ENCODE measurements around the gene POLR2L.

POLR2L gene

DNA sequence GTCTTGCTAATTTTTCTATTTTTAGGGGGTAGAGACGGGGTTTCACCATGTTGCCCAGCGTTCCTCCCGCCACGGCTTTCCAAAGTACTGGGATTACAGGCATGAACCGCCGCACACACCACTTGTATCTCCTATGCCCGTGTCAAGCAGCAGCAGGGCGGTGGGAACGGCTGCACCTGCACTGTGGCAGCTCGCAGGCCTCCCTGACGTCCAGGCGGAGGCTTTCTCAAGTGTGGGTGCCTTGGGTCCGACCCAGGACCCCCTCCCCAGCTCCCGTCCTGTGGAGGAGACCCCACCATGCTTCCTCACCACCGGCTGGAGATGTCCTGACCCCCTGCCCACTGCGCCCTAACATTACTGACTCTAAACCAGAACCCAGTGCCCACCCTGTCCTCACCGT lies 26.1 kb upstream of the POLR2L start:
- no peak for DNase-seq

DNA sequence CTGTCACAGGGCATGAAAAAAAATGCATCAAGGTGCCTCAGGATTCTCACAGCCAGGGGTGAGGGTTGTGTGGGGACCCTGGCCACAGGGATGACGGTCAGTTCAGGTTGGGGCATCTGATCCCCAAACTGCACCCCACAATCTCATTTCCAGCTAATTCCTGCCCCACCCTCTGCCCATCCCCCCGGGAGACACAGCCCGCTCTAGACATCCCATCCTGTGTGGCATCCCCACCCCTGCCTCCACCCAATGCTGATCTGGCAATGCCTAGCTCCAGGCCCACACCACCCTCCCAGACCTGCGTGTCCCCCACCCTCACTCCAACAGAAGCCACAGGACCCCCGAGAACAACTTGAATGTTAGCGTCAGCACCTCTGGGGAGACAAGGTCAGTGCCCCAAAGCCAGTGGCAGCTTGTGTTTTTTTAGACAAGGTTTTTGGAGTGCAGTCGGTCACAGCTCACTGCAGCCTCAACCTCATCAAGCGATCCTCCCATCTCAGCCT lies 25.6 kb upstream of the POLR2L start:
- no peak for DNase-seq

DNA sequence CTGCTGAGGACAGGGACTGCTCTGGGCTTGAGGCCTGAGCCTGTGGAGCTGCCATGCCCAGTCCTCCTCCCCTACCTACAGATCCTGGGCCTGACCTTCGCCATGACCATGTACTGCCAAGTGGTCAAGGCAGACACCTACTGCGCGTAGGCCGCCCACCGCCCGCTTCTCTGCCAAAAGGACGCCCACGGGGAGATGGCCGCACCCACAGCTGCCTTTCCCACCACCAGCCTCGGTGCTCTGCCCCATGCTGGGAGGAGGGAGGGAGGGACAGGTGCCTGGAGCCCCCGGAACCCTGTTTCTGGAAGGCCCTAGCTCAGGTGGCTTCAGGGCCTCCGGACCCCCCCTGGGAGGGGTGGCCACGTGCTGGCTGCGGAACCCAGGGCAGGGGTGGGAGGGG lies 24.2 kb upstream of the POLR2L start:
- no peak for DNase-seq

DNA sequence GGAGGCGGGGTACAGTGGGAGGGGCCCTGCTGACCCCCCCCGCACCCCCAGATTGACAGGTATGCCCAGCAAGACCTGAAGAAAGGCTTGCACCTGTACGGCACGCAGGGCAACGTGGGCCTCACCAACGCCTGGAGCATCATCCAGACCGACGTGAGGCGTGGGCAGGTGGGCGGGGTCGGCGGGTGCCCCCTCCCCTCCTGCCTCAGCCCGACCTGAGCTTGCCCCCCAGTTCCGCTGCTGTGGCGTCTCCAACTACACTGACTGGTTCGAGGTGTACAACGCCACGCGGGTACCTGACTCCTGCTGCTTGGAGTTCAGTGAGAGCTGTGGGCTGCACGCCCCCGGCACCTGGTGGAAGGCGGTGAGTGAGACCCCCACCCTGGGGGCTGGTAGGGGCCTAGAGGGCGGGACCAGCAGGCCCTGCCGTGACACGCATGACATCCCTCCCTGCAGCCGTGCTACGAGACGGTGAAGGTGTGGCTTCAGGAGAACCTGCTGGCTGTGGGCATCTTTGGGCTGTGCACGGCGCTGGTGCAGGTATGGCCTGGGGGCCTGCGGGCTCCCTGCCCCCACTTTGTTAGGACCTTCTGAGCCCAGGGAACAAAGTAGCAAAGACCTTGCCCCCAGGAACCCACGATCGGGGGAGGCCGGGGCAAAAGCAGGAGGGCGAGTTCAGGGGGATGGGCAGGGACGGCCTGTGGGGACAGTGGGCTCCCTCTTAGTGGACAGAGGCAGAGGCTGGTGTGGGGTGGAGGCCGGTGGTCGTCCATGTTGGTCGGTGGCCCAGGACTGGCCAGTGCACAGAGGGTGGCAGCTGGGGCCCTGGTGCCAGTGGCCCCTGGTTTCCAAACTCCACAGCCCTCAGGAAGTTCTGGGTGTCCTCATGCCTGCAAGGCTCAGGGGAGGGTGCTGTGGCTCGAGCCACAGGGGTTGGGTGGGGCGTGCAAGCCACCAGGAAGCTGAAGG lies 23.4 kb upstream of the POLR2L start:
- DNase-seq, result no peak

DNA sequence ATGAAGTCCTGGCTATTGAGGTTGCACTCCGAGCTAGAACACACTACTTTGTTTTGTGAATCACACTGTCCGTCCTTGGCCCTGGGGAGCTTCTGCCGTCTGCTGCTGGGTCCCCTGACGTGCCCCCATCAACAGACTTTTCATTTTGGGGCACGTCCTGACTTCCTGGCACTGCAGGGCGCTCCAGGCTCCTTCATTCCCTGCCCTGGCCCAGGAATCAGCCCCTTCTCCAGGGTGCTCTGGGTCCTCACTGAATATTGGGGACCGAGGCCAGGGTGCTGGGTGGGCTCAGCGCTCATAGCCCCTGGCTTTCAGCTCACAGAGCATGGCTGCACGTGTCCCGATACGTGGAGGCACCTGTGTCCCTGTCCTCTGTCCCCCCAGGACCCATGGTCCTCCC lies 22.6 kb upstream of the POLR2L start:
- DNase-seq, result no peak

DNA sequence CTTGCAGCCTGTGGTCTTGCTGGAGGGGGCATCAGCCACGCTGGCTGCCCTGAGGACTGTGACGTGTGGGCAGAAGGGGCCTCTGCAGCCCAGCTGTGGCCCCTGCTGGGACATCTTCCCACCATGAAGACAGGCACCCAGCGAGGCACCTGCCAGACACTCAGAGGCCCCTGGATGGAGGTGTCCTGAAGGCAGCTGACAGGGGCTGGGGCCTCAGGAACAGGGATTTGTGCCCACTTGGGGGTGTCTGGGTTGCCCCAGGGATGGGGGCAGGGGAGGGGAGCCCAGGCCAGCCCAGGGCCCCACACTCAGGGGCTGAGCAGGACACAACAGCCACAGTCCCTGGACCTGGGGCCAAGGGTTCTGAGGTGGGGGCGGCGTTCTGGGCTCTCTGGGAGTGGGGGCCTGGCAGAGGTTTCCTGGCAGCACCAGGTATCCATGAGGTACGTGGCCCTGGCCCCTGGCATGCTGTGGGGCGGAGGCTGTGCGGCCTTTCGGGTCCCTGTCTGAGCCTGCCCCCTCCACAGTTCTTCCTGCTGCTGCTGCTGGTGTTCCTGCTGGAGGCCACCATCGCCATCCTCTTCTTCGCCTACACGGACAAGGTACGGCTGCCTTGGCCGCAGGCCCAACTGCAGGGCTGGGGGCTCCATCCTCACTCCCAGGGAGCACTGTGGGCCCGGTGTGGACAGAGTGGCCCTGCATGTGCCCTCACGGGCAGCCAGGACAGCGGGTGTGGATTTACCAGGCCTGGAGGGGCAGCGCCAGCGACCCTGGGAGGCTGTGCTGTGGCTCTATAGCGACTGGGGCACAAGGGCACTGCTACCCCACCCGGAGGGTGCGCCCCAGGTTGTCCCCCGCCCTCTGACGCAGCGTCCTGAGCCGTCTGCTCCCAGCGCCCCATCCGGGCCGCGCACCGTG lies 21.8 kb upstream of the POLR2L start:
- DNase-seq, result no peak

DNA sequence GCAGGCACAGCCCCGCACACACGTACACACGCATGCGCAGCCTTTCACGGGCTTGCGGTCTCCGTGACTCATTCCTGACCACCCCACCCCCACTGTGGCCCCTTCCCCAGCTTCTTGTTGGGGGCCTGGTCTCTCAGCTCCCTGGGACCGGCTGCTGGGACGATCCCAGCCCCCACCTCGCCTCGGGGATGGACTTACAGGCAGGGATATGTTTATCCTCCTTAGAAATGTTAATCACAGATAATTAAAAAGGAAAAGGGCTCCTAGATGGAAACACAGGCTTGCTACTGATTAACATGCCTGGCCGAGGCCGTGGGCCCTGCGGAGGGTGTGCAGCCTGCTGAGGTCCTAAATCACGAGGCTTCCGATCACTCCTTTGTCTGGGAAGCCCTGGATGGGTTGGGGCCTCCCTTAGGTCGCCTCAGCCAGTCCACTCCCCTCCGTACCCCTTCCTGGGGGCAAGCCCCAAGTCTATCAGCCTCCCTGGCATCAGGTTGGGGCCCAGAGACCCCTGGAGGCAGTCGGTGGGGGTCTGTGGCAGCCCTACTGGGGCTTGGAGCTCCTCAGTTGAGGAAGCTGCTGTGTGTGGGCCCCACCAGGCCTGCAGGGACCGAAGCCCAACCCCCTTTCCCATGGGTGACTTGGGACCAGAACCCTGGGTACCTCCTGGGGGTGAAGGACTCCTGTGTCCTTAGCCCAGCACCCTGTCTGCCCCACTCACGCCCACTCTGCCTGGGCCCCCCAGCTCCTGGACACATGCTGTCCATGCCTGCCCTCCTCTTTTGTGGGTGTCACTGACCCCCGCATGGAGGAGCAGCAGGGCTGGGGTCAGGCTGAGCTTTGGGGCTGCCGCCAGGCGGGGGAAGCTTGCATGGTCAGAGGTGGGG lies 20.9 kb upstream of the POLR2L start:
- no peak for DNase-seq

DNA sequence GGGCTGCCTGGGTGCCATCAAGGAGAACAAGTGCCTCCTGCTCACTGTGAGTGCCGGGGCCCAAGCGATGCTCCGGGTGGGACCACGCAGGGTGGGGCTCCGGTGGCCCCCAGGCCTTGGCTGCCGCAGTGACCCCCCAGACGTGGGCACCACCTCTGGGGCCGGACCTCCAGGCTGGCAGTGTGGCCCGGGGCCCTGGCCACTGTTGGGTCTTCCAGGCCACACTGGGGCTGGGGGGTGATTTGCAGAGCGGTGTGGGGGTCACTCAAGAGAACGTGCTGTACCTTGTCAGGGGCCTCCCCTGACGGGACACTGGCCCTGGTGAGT lies 20.3 kb upstream of the POLR2L start:
- no peak for DNase-seq

DNA sequence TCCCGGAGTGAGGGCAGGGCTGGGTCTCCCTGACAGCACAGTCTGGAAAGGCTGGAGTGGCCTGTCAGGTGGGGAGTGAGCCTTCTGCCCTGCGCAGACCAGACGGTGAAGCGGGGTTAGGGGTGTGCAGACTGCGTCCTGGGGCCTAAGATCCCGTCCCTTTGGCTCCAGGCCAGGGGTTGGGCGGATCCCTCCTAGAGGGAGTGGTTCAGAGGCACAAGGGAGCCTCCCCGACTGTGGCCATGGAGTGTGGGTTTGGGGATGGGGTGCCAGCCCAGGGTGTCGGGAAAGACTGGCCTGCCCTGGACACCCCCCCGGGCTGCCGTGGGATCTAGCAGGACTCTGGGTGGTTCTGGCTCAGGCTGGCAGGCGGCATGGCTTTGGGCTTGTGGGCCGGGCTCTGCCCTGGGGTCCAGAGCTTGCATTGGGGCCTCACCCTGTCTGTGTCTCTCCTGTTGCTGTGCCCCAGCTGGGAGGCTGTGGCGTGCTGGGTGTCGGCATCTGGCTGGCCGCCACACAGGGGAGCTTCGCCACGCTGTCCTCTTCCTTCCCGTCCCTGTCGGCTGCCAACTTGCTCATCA lies 19.8 kb upstream of the POLR2L start:
- no peak for DNase-seq

DNA sequence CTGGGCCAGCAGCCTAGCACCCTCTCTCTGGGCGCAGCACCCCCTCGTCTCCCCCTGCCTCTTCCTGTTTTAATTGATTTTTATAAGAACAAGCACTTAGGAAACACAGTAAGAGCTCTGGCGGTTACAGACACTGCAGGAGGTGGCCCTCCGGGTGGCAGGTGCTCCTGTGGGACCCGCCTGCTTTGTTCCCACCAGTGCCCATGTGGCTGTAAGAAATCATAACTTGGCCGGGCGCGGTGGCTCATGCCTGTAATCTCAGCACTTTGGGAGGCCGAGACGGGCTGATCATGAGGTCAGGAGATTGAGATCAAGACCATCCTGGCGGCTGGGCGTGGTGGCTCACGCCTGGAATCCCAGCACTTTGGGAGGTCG lies 18.8 kb upstream of the POLR2L start:
- no peak for DNase-seq

DNA sequence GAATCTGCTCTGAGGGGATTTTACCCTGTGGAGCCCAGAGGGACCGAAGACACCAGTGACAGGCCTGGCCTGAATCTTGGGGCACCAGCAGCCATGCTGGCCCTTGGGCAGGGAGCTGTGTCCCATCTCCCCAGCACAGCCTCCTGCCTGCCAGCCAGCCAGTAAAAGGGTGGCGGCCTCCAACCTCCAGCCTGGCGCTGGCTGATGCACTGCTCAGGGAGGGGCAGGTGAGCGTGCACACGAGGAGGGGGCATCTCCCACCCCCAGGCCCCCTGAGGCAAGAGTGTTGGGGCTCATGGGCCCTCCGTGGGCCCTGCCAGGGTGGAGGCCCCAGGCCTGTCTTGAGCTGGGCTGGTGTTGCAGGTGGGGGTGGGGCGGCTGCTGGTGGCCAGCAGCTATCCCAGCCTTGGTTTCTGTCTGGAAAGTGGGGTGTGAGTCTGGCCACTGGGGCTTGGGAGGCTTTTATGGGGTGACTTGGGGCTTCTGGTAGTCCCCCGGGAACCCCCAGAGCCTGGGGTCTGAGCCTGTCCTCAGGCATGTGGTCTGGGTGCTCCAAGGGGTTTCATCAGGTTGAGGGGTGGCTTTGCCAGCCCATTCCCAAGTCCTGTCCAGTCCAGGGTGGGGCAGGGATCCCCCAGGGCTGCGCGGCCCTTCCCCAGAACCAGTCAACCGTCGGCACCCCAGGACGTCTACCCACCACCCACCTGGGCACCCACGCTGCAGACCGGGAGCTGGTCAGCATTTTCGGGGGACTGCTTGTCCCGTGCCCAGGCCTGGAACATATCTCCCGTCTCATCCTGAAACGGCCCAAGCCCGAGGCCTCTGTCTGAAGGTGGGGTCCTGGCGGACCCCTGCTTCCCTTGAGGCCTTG lies 18.1 kb upstream of the POLR2L start:
- DNase-seq, result no peak

DNA sequence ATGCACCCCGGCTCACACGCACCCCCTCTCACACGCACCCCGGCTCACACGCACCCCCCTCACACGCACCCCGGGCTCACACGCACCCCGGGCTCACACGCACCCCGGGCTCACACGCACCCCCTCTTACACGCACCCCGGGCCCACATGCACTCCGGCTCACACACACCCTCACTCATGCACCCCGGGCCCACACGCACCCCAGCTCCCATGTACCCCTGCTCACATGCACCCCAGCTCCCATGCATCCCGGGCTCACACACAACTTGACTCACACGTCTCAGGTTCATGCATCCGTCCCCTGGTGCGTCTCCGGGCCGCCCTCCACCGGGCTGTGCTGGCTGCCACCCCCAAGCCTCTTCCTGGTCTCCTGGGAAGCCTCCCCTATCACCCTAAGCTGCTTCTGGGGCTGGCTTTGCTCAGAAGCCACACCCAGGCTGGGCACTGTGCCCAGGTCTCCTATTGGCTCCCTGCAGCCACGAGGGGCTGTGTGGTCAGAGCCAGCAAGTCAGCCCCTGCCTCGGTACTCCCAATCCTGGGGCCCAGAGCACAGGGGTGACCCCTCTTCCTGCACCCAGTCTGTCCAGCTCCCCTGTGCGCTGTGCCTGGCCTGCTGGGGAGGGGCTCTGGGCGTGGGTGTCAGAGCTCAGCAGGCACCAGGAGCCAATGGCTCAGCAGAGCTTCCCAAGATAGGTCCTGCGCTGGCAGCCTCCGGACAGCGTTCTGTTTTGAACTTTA lies 17.2 kb upstream of the POLR2L start:
- no peak for DNase-seq

DNA sequence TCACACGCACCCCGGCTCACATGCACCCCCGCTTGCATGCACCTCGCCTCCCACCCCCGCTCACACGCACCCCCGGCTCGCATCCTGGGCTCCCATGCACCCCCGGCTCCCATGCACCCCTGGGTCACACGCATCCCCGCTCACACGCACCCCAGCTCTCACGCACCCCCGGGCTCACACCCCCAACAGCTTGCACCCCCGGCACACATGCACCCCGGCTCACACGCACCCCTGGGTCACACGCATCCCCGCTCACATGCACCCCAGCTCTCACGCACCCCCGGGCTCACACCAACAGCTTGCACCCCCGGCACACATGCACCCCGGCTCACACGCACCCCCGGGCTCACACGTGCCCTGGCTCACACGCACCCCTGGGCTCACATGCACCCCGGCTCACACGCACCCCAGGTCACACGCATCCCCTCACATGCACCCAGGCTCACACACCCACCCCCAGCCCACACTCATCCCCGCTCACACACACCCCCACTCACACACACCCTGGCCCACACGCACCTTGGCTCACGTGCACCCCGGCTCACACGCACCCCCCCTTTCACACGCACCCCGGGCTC lies 16.5 kb upstream of the POLR2L start:
- no peak for DNase-seq

DNA sequence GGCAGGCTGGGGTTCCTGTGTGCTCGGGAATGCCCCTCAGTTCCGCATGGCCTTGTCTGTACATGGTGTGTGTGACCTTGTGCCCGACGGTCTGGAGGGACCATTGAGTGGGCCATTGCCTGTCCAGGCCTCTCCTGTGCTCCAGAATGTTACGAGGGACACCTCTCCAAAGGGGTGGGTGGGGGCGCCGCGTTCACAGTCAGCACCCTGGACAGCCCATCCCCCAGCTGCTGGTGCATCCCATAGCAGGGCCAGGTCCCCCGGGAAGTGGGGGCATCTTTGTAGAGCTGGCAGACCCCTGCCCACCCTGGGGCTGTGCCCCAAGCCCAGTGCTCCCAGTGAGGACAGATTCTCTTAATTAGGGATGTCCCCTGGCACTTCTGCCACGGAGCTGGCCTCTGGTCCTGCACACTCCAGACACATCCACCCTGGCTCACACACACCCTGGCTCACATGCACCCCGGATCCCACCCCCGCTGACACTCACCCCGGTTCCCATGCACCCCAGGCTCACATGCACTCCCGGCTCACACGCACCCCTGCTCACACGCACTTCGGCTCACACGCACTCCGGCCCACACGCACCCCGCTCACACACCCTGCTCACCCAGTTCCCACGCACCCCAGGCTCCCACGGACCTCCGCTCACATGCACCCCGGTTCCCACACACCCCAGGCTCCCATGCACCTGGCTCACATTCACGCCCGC lies 15.9 kb upstream of the POLR2L start:
- DNase-seq, result no peak

DNA sequence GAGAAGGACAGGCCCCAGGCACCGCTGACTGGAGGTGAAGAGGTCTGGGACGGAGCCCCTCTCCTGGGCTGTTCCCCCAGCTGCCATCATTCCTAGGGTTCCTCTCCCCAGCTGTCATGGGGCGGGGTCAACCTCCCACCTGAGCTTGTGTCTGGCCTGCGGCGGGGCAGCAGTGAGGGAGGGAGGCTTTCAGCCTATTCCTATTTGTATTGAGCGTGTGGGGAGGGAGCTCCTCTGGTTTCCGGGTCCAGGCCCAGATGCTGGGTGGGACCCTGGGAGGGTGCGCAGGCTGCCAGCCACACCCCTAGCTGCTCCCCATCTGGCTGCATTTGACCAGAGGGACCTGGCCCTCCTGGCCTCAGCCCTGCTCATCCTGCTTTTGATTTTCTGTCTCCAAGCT lies 14.1 kb upstream of the POLR2L start:
- no peak for DNase-seq

DNA sequence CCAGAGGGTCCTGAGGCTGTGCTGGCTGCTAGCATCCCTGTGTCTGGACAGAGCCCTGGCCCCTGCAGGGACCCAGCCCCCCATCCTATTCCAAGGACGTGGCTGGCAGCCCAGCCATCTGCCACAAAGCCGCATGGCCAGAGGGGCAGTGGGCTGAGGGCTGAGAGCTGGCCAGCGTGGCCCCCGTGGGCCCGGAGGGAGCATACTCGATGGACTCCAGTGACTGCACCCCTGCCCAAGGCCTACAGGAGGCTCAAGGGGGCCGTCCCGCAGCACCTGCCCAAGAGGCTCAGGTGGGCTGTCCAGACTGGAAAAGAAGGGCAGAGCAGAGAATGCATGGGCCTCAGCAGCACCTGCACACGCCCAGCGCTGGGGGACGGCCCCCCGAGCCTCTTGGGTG lies 13.5 kb upstream of the POLR2L start:
- no peak for DNase-seq

DNA sequence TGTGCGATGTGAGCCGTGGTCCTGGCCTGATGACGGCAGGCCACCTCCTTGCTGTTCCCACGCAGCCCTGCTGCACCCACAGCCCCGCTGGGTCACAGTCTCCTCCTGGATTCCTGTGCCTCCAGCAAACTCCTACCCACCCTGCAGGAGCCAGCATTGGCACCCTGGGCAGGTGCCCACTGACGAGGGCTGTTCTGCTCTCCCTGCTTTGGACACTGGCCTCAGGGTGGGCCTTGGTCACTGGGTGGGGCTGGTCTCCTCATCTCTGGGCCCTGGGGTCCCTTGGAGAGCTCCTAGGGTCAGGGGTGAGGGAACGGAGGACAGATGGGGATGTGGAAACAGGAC lies 13.0 kb upstream of the POLR2L start:
- DNase-seq, result no peak

DNA sequence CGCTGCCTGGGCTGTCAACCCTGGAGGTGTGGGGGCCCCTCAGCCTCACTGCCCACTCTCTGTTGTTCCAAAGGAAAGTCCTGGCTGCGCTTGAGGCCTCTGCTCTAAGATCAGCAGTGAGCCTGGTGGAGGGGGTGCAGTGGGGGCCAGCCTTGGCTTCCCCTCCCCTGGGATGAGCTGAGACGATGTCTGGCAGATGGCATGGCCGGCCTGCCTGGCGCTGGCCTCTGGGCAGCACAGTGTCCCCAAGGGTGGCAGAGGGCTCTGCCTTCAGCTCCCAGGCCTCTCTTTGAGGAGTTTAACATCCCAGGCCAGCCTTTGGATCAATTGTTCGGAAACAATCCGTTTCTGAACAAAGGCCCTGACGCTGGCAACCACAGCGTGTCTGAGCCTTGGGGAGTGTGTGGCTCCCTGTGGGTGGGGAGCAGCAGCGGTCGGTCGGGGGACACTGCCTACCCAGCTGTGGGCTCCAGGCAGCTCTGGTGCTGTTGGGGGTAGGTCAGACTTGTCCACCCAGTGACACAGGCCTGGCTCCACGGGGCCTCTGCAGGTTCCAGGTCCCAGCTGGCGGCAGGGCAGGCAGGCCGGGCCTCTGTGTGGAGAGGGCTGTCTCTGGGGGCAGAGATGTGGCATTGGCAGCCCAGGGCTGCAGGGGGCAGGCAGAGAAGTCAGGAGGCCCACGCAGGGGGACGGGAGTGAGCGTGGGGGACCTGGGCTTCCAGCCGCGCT lies 12.4 kb upstream of the POLR2L start:
- DNase-seq, result no peak
